K562 (cell line): ENCODE measurements around the gene VGLL4. TPM values are rescaled to one million over a fixed set of nuclear protein-coding genes. Genes with fewer than 3 reads are reported as not detected.

Experiments
- ATAC-seq: fragments of 200-7000 bp; cut with Tn5 transposase; 3 replicates; pipeline ENCODE4 v1.9.1; 2020; ENCODE audit warnings: moderate library complexity
- BruUV-seq: library from RNA; stranded (reverse); fragments of 400-500 nt; replicated peaks from 2 replicates; lab custom pipeline; 2021; lab: Mats Ljungman, UMichigan
- CTCF ChIA-PET: fragments of 300-600 bp; formaldehyde crosslinking; extraction: SDS; loops from one replicate; lab custom pipeline; 2021; ENCODE audit warnings: low intra/inter-chr PET ratio; lab: Yijun Ruan, JAX
- POLR2A ChIA-PET: fragments of 300-600, 350-650 bp; sonication (Branson Sonifier 250); formaldehyde crosslinking; extraction: SDS; loops from one replicate; lab custom pipeline; 2021; ENCODE audit warnings: antibody characterized with exemption, inconsistent platforms; lab: Yijun Ruan, JAX
- DNase-seq, 4 experiments: peaks; one replicate each; pipeline versions ENCODE4 v3.0.0 to v3.0.0-alpha.2; 2011 to 2018; ENCODE audit warnings: low spot score in 3 of 4, mixed read lengths in 3 of 4; ENCODE audit errors: extremely low read depth in 1 of 4
- FAIRE-seq: peaks from 2 replicates; lab custom pipeline; 2011; peaks lifted over from hg19 to GRCh38; lab: Jason Lieb, UNC
- H2AFZ ChIP-seq: 2 replicates; pipeline ENCODE4 v1.6.0; 2011; ENCODE audit warnings: low read depth, low read length, control low read depth, inconsistent platforms
- H3K27ac ChIP-seq: fragments of 200-600 bp; 3 replicates; pipeline ENCODE4 v1.8.0; 2011; ENCODE audit warnings: low read depth, mild to moderate bottlenecking, control low read depth, inconsistent platforms, low read length, moderate library complexity, mixed read lengths; ENCODE audit errors: extremely low read depth
- H3K27me3 ChIP-seq, 2 experiments: fragments of 300-600 bp in 1 of 2; 2 replicates in 1 of 2; 3 replicates in 1 of 2; pipeline versions ENCODE4 v1.6.0 to v1.8.0; 2011; ENCODE audit warnings: inconsistent platforms in 2 of 2, low read length in 2 of 2, mild to moderate bottlenecking in 1 of 2, mixed read lengths in 1 of 2, moderate library complexity in 1 of 2; ENCODE audit not compliant: control insufficient read depth in 2 of 2, insufficient read depth in 2 of 2
- H3K36me3 ChIP-seq: fragments of 300-600 bp; 3 replicates; pipeline ENCODE4 v1.8.0; 2011; ENCODE audit warnings: mild to moderate bottlenecking, low read length, inconsistent platforms; ENCODE audit not compliant: control insufficient read depth, insufficient read depth
- H3K4me1 ChIP-seq, 2 experiments: fragments of 200-600 bp in 1 of 2; replicated peaks in 1 of 2; 2 replicates in 1 of 2; 3 replicates in 1 of 2; pipeline versions ENCODE4 v1.5.1 to v1.8.0; 2011; ENCODE audit warnings: inconsistent platforms in 2 of 2, low read length in 2 of 2, mild to moderate bottlenecking in 1 of 2, mixed read lengths in 1 of 2, moderate library complexity in 1 of 2; ENCODE audit not compliant: control insufficient read depth in 2 of 2, insufficient read depth in 2 of 2
- H3K4me2 ChIP-seq: 2 replicates; pipeline ENCODE4 v1.6.1; 2011; ENCODE audit warnings: low read length, control low read depth, inconsistent platforms, mixed read lengths; ENCODE audit not compliant: insufficient read depth
- H3K4me3 ChIP-seq: fragments of 200-600 bp; sonication (generic), shearing (Covaris generic); 2 replicates; pipeline ENCODE4 v1.5.1; 2016; ENCODE audit warnings: control low read depth, inconsistent platforms
- H3K79me2 ChIP-seq: fragments of 200-600 bp; 3 replicates; pipeline ENCODE4 v1.8.0; 2011; ENCODE audit warnings: low read length, inconsistent platforms; ENCODE audit not compliant: control insufficient read depth, insufficient read depth
- H3K9ac ChIP-seq, 2 experiments: 2 replicates each; pipeline versions ENCODE4 v1.6.0 to v1.6.1; 2011; ENCODE audit warnings: low read depth in 2 of 2, low read length in 2 of 2, control low read depth in 1 of 2, inconsistent platforms in 1 of 2, mild to moderate bottlenecking in 1 of 2, mixed read lengths in 1 of 2; ENCODE audit not compliant: insufficient read depth in 1 of 2
- H3K9me1 ChIP-seq: one replicate; pipeline ENCODE4 v1.6.0; 2011; ENCODE audit warnings: inconsistent platforms, mild to moderate bottlenecking, low read length, moderate library complexity; ENCODE audit not compliant: control insufficient read depth, insufficient read depth
- H3K9me3 ChIP-seq: replicated peaks from 2 replicates; pipeline ENCODE4 v1.5.1; 2011; ENCODE audit warnings: low read depth, low read length, inconsistent platforms; ENCODE audit not compliant: control insufficient read depth, insufficient read depth
- H4K20me1 ChIP-seq: replicated peaks from 2 replicates; pipeline ENCODE4 v1.6.1; 2011; ENCODE audit warnings: low read length, inconsistent platforms, mixed read lengths; ENCODE audit not compliant: control insufficient read depth, insufficient read depth
- CTCF ChIP-seq, 3 experiments: IDR thresholded peaks in 2 of 3; conservative IDR thresholded peaks in 1 of 3; 2 replicates each; pipeline ENCODE4 v1.5.1; 2011 to 2012; ENCODE audit warnings: low read length in 3 of 3, mild to moderate bottlenecking in 3 of 3, control low read depth in 2 of 3, improper control_type of control experiment in 1 of 3, inconsistent platforms in 1 of 3, low read depth in 1 of 3, mixed read lengths in 1 of 3, moderate library complexity in 1 of 3; ENCODE audit not compliant: insufficient read depth in 2 of 3
- FOXA3 ChIP-seq, 2 experiments: fragments of 450-650 bp in 1 of 2; sonication (generic) in 1 of 2; formaldehyde crosslinking; IDR thresholded peaks in 1 of 2; conservative IDR thresholded peaks in 1 of 2; 2 replicates each; pipeline versions ENCODE4 v1.4.0 to v1.8.0; 2020 to 2022; ENCODE audit warnings: mild to moderate bottlenecking in 2 of 2, missing genetic modification reagents in 1 of 2
- KAT7 ChIP-seq: sonication (generic); formaldehyde crosslinking; IDR thresholded peaks from 2 replicates; pipeline ENCODE4 v1.8.0; 2022; ENCODE audit warnings: missing genetic modification reagents, mild to moderate bottlenecking, borderline replicate concordance
- RAD21 ChIP-seq, 2 experiments: fragments of 250-450 bp in 1 of 2; fragments of 450-650 bp in 1 of 2; sonication (Bioruptor Pico) in 1 of 2; formaldehyde crosslinking in 1 of 2; IDR thresholded peaks in 1 of 2; conservative IDR thresholded peaks in 1 of 2; 2 replicates each; pipeline versions ENCODE4 v1.4.0 to v1.8.0; 2020 to 2022; ENCODE audit warnings: mild to moderate bottlenecking in 2 of 2, moderate library complexity in 1 of 2
- WGBS: fragments of 100-300 bp; shearing (Covaris generic); methylation state at CpG from one replicate; pipeline ENCODE4 v1.1.6; 2016; ENCODE audit warnings: low coverage, mixed read lengths; ENCODE audit not compliant: insufficient coverage; ENCODE audit errors: missing lambda C conversion rate; 5-methylcytosine and 5-hydroxymethylcytosine counted together
- in situ Hi-C: fragments of 300-500 bp; cut with MboI; formaldehyde crosslinking; loops from 4 replicates; pipeline ENCODE4 v1.15.0; 2018; ENCODE audit warnings: inconsistent platforms, mixed read lengths
- intact Hi-C: fragments of 100-400 bp; cut with micrococcal nuclease; formaldehyde crosslinking; loops from 2 replicates; pipeline ENCODE4 v1.14.2; 2022
- polyA plus RNA-seq, 8 experiments: library from polyadenylated mRNA; depleted of rRNA in 4 of 8; stranded (reverse) in 5 of 8; unstranded in 3 of 8; fragments of >200 nt; fragmentation: Nextera tagmentation in 2 of 8; fragmentation: Illumina TruSeq in 1 of 8; extraction: Ambion mirVana in 2 of 8; extraction: Trizol in 1 of 8; gene quantifications; 2 replicates each; pipeline versions ENCODE4 v1.2.1 to v1.2.3, GENCODE V29; 2011 to 2014; ENCODE audit warnings: inconsistent platforms in 1 of 8, missing spikeins in 1 of 8
- total RNA-seq, 7 experiments: library from RNA; depleted of rRNA in 6 of 7; stranded (reverse); fragments of >200 nt in 6 of 7; fragmentation: Illumina TruSeq in 2 of 7; extraction: Trizol in 2 of 7; gene quantifications; 2 replicates each; pipeline versions ENCODE4 v1.2.1 to v1.2.3, GENCODE V29; 2011 to 2021; ENCODE audit warnings: low replicate concordance in 1 of 7

Gene VGLL4
- total and polyA plus RNA-seq, 9 of the 15 experiments (the other 6 are each of a cell fraction or from before 2014, with no cell fraction given), result 0.27 to 10.9 (median 8.6) TPM

GRCh38 chr3:11653298-11654055, 9.8 kb upstream of the VGLL4 start:
- Histone ChIP-seq H3K4me3 (no peak overlapping the region), H3K36me3 (no peaks in the 10 kb centered on the region), H3K4me2 (no peak overlapping the region), H3K27me3 (peaks cover 33 to 41% of the 10 kb centered on the region in 2 experiments), H2AFZ (no peak overlapping the region), H3K9me1 (no peaks in the 10 kb centered on the region), H3K79me2 (no peaks in the 10 kb centered on the region), H3K9me3 (no peaks in the 10 kb centered on the region)
- DNase-seq (peak in 1 of 4 experiments; percentile 22), FAIRE-seq (no peak), ATAC-seq (peak; percentile 64)
- POLR2A ChIA-PET, result interaction anchor here (0.5 to 0.6 kb wide), 2 partner anchors 79 to 192 kb away, joined by 3 read pairs; no protein-coding TSS in a partner anchor
- no TSS peak for BruUV-seq
- intact Hi-C loops (loop anchor here (2.0 to 5.0 kb wide), 3 partner anchors 417 to 706 kb away; no protein-coding TSS in a partner anchor), in situ Hi-C loops (loop anchor here (5.0 to 25.0 kb wide), 3 partner anchors 416 to 891 kb away; no protein-coding TSS in a partner anchor)
- CTCF ChIA-PET, result interaction anchor here (0.6 to 3.3 kb wide), 2 partner anchors 274 to 276 kb away, joined by 3 to 44 read pairs; no protein-coding TSS in a partner anchor
- TF ChIP-seq CTCF (IDR thresholded peaks at IDR 0.05 in 2 of 3, conservative IDR thresholded peaks at IDR 0.05 in 1 of 3; ENCODE audit: insufficient read depth in 2 of 3, low read depth in 1 of 3, low read length in 3 of 3) (peak; percentile 34 to 49 (median 44); a peak in 4 of 6 replicates), FOXA3 (CRISPR knock-in tag; conservative IDR thresholded peaks at IDR 0.05 in 1 of 2, IDR thresholded peaks at IDR 0.05 in 1 of 2) (peak in 1 of 2 experiments; percentile 37; a peak in 1 of 4 replicates), KAT7 (no peak), RAD21 (CRISPR knock-in tag; conservative IDR thresholded peaks at IDR 0.05 in 1 of 2, IDR thresholded peaks at IDR 0.05 in 1 of 2) (peak in 1 of 2 experiments; percentile 37; a peak in 2 of 4 replicates)
- TF ChIP-seq, all 486 proteins: peak for 3
- 2% methylated on average over 11 of the region's 11 CpGs for WGBS
- H4K20me1 ChIP-seq, result no peaks in the 10 kb centered on the region
- no peak overlapping the region for H3K9ac ChIP-seq
- H3K27ac ChIP-seq, result no peak overlapping the region
- H3K4me1 ChIP-seq, result no peaks in the 10 kb centered on the region
